GM19463 (cell line): ENCODE results near the gene GALNTL6.
"Not testable (repeated sequence)": the region's sequence is repeated elsewhere in the genome, so short reads cannot be mapped to it uniquely, and the experiment has no call there.

Experiments
- ATAC-seq: cut with Tn5 transposase; IDR thresholded peaks from one replicate; pipeline ENCODE4 v1.9.1; 2021; ENCODE audit warnings: mild to moderate bottlenecking, moderate library complexity; ENCODE audit not compliant: unreplicated experiment

Gene GALNTL6

GRCh38 chr4:172998527-172999469 is 1185.6 kb downstream of the GALNTL6 start:
- no peak for ATAC-seq

DNA sequence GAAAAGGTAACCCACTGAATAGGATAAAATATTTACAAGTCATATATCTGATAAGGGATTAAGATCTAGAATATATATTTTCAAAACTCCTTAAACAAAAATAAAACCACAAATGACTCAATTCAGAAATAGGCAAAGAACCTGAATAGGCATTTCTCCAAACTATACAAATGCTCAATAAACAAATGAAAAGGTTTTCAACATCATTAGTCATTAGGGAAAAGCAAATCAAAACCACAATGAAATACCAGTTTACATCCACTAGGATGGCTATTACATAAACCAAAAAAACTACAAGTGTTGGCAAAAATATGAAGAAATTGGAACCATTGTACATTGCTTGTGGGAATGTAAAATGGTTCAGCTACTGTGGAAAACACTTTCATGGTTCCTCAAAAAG is 1188.4 kb downstream of the GALNTL6 start:
- ATAC-seq: no peak

- ATAC-seq: no peak
These were observed 1189.8 kb downstream of the GALNTL6 start for GRCh38 chr4:173002830-173003561.

- ATAC-seq: no peak
These were observed 1192.9 kb downstream of the GALNTL6 start for GRCh38 chr4:173005912-173006633.

GRCh38 chr4:173008436-173008835 is 1195.2 kb downstream of the GALNTL6 start:
- ATAC-seq: no peak

- ATAC-seq: no peak
These were observed 1196.1 kb downstream of the GALNTL6 start for GRCh38 chr4:173009129-173009823.

GRCh38 chr4:173012608-173013007 is 1199.4 kb downstream of the GALNTL6 start:
- no peak for ATAC-seq

GRCh38 chr4:173013232-173013930 is 1200.2 kb downstream of the GALNTL6 start:
- ATAC-seq: peak; percentile 42

- no peak for ATAC-seq
These were observed 1200.9 kb downstream of the GALNTL6 start for GRCh38 chr4:173014113-173014558.

DNA sequence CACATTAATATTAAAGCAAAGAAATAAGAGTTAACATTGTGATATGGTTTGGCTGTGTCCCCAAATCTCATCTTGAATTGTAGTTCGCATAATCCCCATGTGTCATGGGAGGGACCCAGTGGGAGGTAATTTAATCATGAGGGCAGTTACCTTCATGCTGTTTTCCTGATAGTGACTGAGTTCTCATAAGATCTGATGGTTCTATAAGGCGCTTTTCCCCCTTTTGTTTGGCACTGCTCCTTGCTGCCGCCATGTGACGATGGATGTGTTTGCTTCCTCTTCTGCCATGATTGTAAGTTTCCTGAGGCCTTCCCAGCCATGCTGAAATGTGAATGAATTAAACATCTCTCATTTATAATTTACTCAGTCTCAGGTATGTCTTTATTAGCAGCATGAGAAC is 1201.6 kb downstream of the GALNTL6 start:
- ATAC-seq: no peak

- ATAC-seq: no peak
These were observed 1204.6 kb downstream of the GALNTL6 start for GRCh38 chr4:173017802-173018201.

DNA sequence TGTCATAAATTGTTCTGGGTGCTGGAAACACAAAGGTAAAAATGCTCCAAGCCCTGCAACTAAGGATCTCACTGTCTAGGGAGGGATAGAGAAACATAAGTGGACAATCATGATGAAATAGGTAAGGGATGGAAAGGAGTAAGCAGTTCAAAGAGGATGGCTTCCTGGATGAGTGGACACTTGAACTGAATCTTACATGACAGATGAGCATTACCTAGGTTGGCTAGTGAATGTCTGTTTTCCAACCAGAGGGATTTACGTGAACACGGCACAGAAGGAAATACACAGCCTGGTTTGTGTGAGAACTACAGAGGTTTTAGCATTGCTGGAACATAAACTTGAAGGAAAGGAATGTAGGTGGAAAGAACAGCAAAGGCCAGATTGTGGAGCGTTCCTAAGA is 1205.2 kb downstream of the GALNTL6 start:
- ATAC-seq: no peak

GRCh38 chr4:173019664-173020063 is 1206.5 kb downstream of the GALNTL6 start:
- ATAC-seq: no peak

DNA sequence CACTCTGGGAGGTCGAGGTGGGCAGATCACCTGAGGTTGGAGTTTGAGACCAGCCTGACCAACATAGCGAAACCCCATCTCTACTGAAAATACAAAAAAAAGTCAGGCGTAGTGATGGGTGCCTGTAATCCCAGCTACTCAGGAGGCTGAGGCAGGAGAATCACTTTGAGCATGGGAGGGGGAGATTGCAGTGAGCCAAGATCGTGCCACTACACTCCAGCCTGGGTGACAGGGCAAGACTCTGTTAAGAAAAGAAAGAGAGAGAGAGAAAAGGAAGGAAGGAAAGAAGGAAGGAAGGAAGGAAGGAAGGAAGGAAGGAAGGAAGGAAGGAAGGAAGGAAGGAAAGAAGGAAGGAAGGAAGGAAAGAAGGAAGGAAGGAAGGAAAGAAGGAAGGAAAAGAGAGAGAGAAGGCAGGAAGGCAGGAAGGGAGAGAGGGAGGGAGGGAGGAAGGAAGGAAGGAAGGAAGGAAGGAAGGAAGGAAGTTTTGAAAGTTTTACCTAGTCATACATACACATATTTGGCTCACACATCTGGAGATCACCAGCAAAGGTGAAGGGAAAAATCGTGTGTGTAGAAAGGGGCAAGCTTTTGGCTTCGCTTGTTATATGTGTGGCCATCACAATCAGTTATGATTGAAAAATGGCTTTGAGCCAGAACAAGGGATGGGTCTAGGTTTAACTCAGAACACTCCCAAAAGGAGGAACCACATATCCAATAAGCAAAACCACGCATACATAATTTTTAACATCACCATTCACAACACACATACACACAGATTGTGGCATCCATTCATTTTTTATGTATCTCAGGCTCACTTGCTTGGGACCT is 1208.8 kb downstream of the GALNTL6 start:
- ATAC-seq: not testable (repeated sequence)

DNA sequence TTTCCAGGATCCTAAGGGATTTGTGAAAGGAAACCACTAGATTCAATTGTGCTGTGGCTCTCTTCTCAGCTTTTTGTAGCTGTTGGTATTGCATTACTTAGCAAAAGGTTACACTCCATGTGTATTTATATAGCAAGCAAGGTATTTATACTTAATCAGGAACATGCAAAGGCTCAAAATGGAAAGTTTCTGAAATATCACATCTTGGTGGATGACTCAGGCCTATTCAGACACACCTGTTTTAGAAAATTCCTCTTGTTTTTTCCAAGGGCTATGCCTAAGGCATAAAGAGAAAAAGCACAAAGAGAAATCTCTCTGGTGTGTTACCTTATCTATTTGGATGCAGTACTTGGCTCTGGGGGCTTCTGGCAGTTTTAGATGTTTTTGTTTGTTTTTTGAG is 1211.0 kb downstream of the GALNTL6 start:
- ATAC-seq: no peak

DNA sequence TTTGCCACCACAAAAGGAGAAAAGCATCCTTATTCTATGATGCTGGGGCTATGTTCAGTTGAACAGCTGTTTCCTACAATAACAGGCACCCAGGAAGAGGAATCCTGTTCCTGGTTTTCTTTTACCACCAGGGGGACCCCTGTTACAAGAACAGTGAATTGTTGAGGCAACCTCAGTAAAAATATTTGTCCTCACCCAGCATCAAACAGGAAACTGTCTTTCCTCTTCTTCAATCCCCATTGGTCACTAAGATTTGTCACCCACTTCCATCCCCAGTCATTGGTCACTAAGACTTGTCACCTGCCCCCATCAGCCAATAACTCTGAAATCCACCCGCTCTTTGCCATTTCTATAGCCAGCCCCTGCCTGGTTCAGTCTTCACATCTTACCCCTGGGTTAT is 1211.9 kb downstream of the GALNTL6 start:
- ATAC-seq: peak; percentile 84

DNA sequence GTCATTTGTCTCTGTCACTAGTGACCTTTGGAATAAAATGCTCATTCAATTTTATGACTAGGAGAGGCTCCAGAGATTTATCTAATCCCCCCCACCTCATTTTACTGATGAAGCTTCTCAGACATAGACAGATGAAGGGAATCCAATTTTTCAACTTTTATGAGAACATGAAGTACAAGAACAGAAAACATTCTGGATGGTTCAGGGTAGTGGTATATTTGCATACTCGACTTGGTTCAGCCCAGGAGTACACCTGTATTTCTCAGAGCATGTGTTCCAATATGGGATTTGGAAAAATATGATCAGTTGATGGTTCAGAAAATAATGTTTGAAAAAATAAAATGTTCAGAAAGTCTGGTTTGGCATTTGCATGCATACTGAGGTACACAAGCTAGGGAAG is 1224.0 kb downstream of the GALNTL6 start:
- no peak for ATAC-seq

DNA sequence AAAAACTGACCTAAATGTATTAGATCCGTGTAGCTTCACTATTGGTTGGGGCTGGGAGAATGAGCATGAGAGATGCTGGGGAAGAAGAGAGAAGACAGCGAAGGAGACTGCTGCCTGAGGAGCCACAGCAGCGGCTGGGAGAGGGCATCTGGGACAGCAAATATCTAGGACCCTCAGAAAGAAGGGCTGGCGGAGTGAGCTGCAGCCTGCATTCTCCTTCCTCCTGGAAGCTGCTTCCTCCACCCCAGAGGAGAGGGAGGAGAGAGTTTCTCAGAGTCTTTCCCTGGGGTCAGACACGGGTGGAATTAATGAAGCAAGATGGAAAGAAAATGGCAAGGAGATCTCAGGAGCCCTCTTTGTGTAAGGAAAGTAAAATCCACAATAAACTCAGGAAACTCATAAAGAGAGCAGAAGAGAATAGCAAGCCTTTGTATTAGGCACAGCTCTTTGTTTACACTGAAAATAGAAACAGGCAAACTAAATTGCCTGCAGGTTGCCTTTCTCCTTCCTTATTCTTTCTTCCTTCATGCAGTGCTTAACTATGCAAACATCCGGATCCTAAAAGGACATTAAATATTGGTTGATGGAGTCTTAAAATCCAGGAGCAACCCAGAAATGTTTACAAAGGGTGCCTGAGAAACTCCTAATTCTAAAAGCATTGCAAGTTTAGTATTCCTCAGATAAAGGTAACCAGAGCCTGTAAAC is 1225.1 kb downstream of the GALNTL6 start:
- no peak for ATAC-seq
